Erythroblast (primary cell): Measurements from ENCODE around the gene IQGAP1.
"Not testable (repeated sequence)": the region's sequence is repeated elsewhere in the genome, so short reads cannot be mapped to it uniquely, and the experiment has no call there.

Experiments
- DNase-seq, 2 experiments: peaks; one replicate each; lab custom pipeline; 2025; lab: John Stamatoyannopoulos, UW
- GATA1 ChIP-seq: IDR thresholded peaks from 2 replicates; pipeline ENCODE4 v1.6.1; 2011; ENCODE audit warnings: low read depth, mild to moderate bottlenecking, control low read depth, low read length, moderate library complexity
- POLR2A ChIP-seq: IDR thresholded peaks from 2 replicates; pipeline ENCODE4 v1.6.1; 2011; ENCODE audit warnings: mild to moderate bottlenecking, low read length

The IQGAP1 gene

DNA sequence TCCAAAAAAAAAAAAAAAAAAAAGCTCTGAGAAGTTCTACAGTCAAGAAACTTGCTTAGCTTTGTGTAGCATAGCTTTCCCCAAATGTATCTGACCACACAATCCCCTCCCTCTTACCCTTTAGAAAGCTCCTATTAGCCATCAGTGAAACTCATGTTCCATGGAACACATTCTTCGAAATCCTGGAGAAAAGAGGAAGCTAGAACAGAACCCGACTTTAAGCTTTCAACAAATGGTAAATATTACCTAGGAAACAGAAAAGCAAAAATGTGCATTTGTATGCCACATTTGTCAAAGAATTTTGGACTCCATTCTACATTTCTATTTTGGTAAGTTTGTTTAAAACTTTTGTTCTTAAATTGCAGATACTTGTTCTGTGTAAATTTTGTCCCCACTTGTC, 124.2 kb downstream of the IQGAP1 start:
- no peak for TF ChIP-seq GATA1
- TF ChIP-seq POLR2A = no peak
- no peak for DNase-seq

DNA sequence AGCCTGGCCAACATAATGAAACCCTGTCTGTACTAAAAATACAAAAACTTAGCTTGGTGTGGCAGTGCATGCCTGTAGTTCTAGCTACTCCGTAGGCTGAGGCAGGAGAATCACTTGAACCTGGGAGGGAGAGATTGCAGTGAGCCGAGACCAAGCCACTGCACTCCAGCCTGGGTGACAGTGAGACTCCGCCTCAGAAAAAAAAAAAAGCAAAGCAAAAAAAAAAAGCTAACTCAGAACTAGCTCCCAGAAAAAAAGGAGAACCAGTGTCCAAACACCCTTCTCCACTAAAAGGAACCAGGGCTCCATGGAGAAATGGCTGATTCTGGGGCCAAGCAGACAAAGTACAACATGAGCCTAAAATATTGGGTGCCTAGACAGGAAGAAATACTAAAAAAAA, 124.9 kb downstream of the IQGAP1 start:
- no peak for DNase-seq
- TF ChIP-seq GATA1 = no peak
- no peak for TF ChIP-seq POLR2A

DNA sequence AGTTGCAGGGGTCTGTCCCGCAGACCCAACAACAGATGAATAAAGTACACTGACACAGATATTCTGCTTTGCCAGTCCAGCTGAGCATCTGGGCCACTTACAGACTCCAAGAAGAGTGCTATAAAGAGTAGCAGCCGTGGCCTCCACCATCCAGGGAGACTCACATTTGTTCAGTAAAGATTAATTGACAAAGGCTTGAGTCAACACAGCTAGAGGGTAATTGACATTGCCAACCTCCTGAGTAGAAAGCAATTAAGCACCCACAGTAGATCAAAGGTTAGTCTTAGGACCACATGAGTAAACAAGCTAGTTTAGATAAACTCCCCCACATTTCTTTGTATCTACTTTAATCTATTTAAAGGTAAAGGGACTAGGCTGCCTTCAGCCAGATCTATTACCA, 125.4 kb downstream of the IQGAP1 start:
- DNase-seq = no peak
- TF ChIP-seq POLR2A (no peak), GATA1 (no peak)

DNA sequence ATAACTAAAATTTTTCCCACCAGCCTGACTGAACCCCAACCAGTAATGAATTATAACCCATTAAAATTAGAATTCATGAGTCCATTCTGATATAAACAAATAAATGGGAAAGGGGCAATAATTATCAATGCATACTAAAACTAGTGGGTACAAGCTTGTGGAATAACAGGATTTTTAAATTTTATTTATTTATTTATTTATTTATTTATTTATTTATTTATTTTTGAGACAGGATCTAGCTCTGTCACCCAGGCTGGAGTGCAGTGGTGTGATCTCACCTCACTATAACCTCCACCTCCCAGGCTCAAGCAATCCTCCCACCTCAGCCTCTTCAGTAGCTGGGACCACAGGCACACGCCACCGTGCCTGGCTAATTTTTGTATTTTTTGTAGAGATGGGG, 125.9 kb downstream of the IQGAP1 start:
- DNase-seq = not testable (repeated sequence)

DNA sequence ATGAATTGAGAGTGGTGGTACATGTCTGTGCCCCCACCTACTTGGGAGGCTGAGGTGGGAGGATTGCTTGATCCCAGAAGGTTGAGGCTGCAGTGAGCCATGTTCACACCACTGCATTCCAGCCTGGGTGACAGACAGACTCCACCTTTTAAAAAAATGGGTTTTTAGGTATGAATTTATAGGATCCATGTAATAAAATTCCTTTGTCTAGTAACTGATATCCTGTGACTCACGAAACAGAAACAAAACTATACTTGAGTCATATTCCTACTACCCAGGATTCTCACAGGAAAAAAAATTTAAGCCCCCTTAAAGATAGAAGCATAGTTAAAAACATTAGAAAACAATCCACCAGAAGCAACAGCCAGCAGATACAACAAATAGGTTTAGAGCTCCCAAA, 131.6 kb downstream of the IQGAP1 start:
- TF ChIP-seq POLR2A = no peak
- TF ChIP-seq GATA1 = no peak
- no peak for DNase-seq

DNA sequence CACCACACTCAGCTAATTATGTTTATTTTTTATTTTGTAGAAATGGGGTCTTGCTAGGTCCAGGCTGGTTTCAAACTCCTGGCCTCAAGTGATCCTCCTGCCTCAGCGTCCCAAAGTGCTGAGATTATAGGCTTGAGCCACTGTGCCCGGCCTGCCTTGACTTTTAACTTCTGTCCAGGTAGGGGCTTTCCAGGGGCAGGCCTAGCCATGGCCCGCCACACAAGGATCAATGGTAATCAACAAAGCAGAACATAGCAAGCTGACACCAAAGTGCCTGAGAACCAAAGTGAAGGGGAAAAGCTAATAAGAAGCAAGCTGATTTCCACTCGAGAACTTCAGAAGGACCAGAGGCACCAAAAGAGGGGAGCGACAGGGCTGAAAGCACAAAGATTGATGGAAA, 132.3 kb downstream of the IQGAP1 start:
- no peak for TF ChIP-seq GATA1
- no peak for TF ChIP-seq POLR2A
- DNase-seq = no peak

DNA sequence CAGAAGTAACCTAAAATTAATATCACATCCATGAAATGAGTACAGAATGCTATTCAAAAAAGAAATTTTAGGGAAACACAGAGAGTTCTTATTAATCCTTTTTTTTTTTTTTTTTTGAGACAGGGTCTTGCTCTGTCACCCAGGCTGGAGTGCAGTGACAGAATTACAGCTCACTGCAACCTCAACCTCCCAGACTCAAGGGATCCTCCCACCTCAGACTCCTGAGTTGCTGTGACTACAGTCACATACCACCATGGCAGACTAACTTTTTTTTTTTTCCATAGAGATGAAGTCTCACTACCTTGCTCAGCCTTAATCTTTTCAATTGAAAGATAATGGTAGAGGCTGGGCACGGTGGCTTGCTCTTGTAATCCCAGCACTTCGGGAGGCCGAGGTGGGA, 135.3 kb downstream of the IQGAP1 start:
- TF ChIP-seq POLR2A = no peak
- no peak for TF ChIP-seq GATA1
- DNase-seq = no peak

DNA sequence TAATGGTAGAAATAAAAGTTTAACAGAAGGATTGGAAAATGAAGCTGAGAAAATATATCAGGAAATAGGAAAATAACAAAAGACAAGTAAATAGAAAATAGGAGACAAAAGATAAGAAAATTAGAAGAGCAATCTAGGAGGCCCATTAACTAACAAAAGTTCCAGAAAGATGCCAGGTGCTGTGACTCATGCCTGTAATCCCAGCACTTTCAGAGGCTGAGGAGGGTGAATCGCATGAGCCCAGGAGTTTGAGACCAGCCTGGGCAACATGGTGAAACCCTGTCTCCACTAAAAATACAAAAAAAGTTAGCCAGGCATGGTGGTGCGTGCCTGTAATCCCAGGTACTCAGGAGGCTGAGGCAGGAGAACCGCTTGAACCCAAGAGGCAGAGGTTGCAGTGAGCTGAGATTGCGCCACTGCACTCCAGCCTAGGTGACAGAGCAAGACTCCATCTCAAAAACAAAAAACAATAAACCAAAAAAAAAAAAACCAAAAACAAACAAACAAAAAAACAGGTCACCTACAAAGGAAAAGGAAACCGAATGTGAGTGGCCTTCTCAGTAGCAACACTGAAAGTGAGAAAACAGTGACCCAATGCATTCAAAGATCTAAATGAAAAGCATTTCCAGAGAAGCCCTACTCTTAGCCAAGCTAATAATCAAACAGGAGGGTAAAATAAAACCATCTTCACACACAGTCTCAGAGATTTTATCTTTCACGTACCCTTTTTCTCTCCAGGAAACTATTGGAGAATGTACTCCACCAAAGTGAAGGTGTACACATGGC, 136.2 kb downstream of the IQGAP1 start:
- DNase-seq = not testable (repeated sequence)

DNA sequence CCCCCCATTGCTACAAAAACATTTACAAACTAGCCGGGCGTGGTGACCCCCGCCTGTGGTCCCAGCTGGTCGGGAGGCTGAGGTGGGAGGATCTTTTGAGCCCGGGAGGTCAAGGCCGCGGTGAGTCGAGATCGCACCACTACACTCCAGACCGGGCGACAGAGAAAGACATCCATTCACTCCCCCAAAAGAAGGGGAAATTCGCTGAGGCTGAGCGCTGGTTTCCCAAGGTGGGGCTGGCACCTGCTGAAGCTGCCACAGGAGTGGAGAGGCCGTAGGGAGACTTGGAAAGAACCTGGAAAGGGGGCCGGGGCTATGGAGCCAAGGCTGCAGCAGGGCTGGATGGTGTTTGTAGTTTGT, 140.9 kb downstream of the IQGAP1 start:
- no peak for TF ChIP-seq POLR2A
- no peak for TF ChIP-seq GATA1
- DNase-seq = no peak

DNA sequence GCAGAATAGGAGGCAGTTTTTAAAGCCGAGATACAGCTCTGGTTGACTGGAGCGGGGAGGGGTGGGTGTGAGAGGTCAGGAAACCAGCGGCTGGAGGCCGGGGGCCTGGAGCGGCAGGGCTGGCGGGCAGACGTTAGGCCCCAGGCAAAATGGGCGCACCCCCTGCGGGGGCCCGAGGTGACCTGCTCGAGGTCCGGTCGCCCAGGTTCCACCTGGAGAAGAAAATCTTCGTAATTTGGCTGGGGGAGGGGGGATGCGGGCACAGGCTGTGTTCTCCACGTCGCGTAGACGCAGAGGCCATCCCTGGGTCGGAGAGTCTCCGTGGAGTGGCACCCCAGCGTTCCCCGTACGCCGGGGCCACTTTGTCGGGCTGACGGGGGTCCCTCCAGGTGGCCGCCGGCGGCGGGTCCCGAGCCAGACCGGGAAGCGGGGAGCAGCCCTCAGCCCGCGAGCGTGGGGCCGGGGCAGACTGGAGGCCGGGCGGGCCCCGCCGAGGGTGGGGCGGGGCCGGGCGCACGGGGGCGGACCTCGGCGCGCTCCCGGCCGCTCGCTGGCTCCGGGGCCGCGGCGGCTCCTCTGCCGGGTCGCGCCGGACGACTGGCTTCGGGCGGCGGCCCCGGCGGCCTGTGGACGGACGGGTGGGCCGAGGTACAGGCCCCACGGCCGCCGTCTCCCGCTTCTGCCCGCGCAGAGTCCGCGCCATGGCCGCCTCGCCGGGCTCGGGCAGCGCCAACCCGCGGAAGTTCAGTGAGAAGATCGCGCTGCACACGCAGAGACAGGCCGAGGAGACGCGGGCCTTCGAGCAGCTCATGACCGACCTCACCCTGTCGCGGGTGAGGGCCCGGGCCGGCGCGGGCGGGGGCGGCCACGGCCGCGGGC, 141.6 kb downstream of the IQGAP1 start, which contains the start of gene CRTC3:
TSS of gene CRTC3 (plus strand) at position 553 of the 879 bp plus-strand sequence. CDS start at position 702, 149 bp downstream.
- DNase-seq = peak; percentile 77 to 85

DNA sequence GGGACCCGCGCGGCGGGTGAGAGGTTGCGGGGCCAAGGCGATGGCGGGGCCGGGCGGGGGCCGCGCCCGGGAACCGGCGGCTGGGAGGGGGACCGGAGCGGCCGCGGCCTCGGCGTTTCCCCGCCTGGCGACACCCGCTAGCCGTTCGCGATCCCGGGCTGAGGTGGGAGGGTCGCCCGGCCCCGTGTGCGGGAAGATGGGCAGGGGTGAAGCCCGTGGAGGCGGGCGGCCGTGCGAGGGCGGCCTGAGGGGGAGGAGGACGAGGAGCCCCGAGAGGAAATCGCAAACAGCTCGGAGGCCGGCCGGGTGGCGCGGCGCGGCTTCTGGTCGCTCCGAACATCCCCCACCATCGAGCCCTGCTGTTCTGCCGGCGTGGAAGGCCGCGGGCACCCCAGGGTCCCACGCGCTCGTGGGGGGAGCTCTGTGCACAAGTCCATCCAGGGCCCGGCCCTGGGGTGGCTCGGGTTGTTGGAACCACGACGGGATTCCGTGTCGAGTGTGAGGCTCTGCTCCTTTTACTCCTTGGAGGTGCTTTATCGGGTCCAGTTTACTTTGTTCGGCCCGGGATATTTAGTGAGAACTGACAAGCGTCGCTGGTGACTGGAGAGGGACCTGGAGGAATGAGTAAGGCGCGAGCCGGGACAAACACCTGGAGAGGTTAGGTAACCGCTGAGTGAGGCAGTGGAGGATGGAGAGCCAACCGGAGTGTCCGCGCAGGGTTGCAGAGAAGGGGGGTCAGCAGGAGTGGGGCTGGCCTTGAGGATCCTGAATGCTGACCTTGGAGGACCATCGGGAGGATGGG, 142.4 kb downstream of the IQGAP1 start:
- no peak for TF ChIP-seq POLR2A
- TF ChIP-seq GATA1 = no peak
- DNase-seq = peak; percentile 60 to 74

More for the DNA sequence above, 141.6 kb downstream of the IQGAP1 start, which contains the start of gene CRTC3:
- TF ChIP-seq POLR2A (peak; percentile 48), GATA1 (no peak)

DNA sequence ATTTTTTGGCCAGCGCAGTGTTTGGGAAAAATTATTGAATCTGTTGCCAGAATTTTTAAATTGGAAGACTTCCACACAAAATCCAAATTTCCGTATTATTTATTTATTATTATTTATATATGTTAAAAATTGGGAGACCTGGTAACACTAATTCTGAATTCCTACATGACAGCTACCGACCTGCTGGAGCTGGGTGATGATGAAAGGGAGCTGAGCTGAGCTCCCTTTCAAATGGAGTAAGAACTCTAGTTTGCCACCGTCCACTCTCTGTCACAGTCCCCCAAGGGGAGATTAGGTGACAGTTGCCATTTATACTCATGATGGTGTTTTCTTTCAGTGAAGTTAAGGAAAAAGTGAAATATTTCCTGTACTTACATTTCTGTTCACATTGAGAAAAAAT, 143.1 kb downstream of the IQGAP1 start:
- DNase-seq = peak in 1 of 2 experiments; percentile 29
- TF ChIP-seq POLR2A (no peak), GATA1 (no peak)

DNA sequence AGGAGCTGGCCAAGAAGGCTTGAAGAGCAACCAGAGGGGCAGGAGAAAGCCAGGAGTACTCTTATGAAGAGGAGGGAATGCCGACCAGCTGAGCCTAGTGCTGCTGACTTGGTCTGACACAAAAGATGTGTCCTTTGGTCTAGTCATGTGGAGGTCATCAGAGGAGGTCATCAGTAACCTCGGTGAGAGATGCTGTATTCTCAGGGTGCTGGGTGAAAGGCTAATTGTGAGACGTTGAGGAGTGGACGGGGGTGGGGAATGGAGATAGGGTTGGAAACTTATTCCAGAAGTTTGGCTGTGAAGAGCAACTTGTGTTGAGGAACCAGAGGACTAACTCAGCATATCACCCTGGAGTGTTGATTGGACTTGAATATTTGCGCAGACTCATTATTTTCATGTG, 147.2 kb downstream of the IQGAP1 start:
- DNase-seq = no peak

DNA sequence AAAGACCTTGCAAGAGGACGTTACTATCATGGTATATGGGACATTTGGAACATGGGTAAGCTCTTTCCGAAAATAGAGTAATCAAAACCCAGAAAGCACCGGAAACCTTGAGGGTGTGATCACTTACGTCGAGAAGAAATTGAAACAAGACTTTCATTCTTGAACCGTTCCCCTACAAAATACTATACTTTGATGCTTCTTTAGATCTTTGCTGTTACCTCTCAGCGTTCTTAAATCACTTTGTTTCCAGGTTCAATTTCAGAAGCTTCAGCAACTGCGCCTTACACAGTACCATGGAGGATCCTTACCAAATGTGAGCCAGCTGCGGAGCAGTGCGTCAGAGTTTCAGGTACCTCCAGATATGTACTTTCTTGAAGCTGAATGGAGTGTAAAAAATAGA, 151.7 kb downstream of the IQGAP1 start:
- TF ChIP-seq POLR2A (no peak), GATA1 (no peak)
- no peak for DNase-seq

More for the DNA sequence above, 147.2 kb downstream of the IQGAP1 start:
- no peak for TF ChIP-seq POLR2A
